Loucy (cell line): ENCODE data around the gene CEP57L1.

Experiments used
- CTCF ChIP-seq: fragments of 200-600 bp; sonication (generic); conservative IDR thresholded peaks from 2 replicates; pipeline ENCODE4 v1.5.1; 2014; ENCODE audit warnings: mild to moderate bottlenecking, antibody characterized with exemption, low read length
- EZH2phosphoT487 ChIP-seq: fragments of 200-600 bp; IDR thresholded peaks from 2 replicates; pipeline ENCODE4 v1.6.1; 2018; ENCODE audit warnings: antibody characterized with exemption, mild to moderate bottlenecking, moderate library complexity, borderline replicate concordance

GRCh38 chr6:109058620-109059019, 36.7 kb upstream of the CEP57L1 start:
- TF ChIP-seq CTCF: no peak
- no peak for TF ChIP-seq EZH2phosphoT487
